Upper lobe of right lung (tissue), 1 donor: Measurements from ENCODE around the gene CSNK2A3. TPM values are rescaled to one million over a fixed set of nuclear protein-coding genes. Genes with fewer than 3 reads are reported as not detected.
A peak's percentile ranks its signal among the peaks of the same experiment; 100 is the strongest.

Experiments
- ATAC-seq: fragments of 200-7000 bp; cut with Tn5 transposase; one replicate; pipeline ENCODE4 v1.9.1; 2020; ENCODE audit warnings: mild to moderate bottlenecking, moderate library complexity
- DNase-seq: peaks from one replicate; pipeline ENCODE4 v3.0.0-alpha.2; 2020
- H3K27ac ChIP-seq: fragments of 200-600 bp; one replicate; pipeline ENCODE4 v1.8.0; 2022
- H3K27me3 ChIP-seq: fragments of 200-600 bp; one replicate; pipeline ENCODE4 v1.8.0; 2022; ENCODE audit warnings: mild to moderate bottlenecking
- H3K36me3 ChIP-seq: fragments of 200-600 bp; one replicate; pipeline ENCODE4 v1.8.0; 2022
- H3K4me1 ChIP-seq: fragments of 200-600 bp; one replicate; pipeline ENCODE4 v1.8.0; 2022
- H3K4me3 ChIP-seq: fragments of 200-600 bp; one replicate; pipeline ENCODE4 v1.8.0; 2022; ENCODE audit warnings: mild to moderate bottlenecking
- H3K9me3 ChIP-seq: fragments of 200-600 bp; one replicate; pipeline ENCODE4 v1.8.0; 2022
- CTCF ChIP-seq: fragments of 200-600 bp; IDR thresholded peaks from one replicate; pipeline ENCODE4 v1.8.0; 2022; ENCODE audit warnings: antibody characterized with exemption
- intact Hi-C: fragments of 100-400 bp; cut with DNase I; formaldehyde crosslinking; loops from one replicate; pipeline ENCODE4 v1.11.0; 2022
- total RNA-seq: library from RNA; stranded (reverse); fragmentation: NEBNext Ultra II Directional; extraction: Animal tissue kit (Norgen Biotek cat#: 25700); gene quantifications from one replicate; pipeline ENCODE4 v1.2.1, GENCODE V29; 2021
- donor health status: DM: no; HTN: yes; CAD: no; lungs with severe emphysema.

Gene CSNK2A3
- total RNA-seq, 1 donor from 2014 or later: 3.9 TPM

GRCh38 chr11:11320825-11321224 lies 32.2 kb downstream of the CSNK2A3 start:
- Histone ChIP-seq H3K36me3 (no peaks in the 10 kb centered on the region), H3K4me1 (no peaks in the 10 kb centered on the region), H3K27me3 (no peaks in the 10 kb centered on the region), H3K4me3 (no peak overlapping the region), H3K27ac (no peak overlapping the region), H3K9me3 (no peaks in the 10 kb centered on the region)
- ATAC-seq: no peak
- no peak for DNase-seq
- intact Hi-C loops: no loop called here
- no peak for TF ChIP-seq CTCF

GRCh38 chr11:11318961-11319360 lies 34.1 kb downstream of the CSNK2A3 start:
- Histone ChIP-seq H3K27ac (no peak overlapping the region), H3K36me3 (no peaks in the 10 kb centered on the region), H3K9me3 (no peaks in the 10 kb centered on the region), H3K27me3 (no peaks in the 10 kb centered on the region), H3K4me3 (no peak overlapping the region), H3K4me1 (peaks cover 7% of the 10 kb centered on the region)
- peak; percentile 85 for ATAC-seq
- TF ChIP-seq CTCF: no peak
- DNase-seq: no peak
- intact Hi-C loops: no loop called here

GRCh38 chr11:11318461-11318860 lies 34.6 kb downstream of the CSNK2A3 start:
- H3K4me1 ChIP-seq: peaks cover 10% of the 10 kb centered on the region
- H3K36me3 ChIP-seq: no peaks in the 10 kb centered on the region
- intact Hi-C loops: no loop called here
- H3K27me3 ChIP-seq: no peaks in the 10 kb centered on the region
- DNase-seq: no peak
- no peak for ATAC-seq
- no peak overlapping the region for H3K27ac ChIP-seq
- H3K9me3 ChIP-seq: no peaks in the 10 kb centered on the region
- no peak for TF ChIP-seq CTCF
- no peak overlapping the region for H3K4me3 ChIP-seq

GRCh38 chr11:11316651-11317230 lies 36.3 kb downstream of the CSNK2A3 start:
- Histone ChIP-seq H3K4me1 (peaks cover 10% of the 10 kb centered on the region), H3K27me3 (no peaks in the 10 kb centered on the region), H3K27ac (no peak overlapping the region), H3K36me3 (no peaks in the 10 kb centered on the region), H3K4me3 (no peak overlapping the region), H3K9me3 (no peaks in the 10 kb centered on the region)
- no peak for TF ChIP-seq CTCF
- intact Hi-C loops: no loop called here
- DNase-seq: no peak
- ATAC-seq: no peak

GRCh38 chr11:11313902-11314692 lies 39.0 kb downstream of the CSNK2A3 start:
- no peak for TF ChIP-seq CTCF
- Histone ChIP-seq H3K9me3 (no peaks in the 10 kb centered on the region), H3K27me3 (no peaks in the 10 kb centered on the region), H3K27ac (peak overlapping the region; percentile 72), H3K36me3 (no peaks in the 10 kb centered on the region), H3K4me1 (peaks cover 10% of the 10 kb centered on the region), H3K4me3 (no peak overlapping the region)
- intact Hi-C loops: no loop called here
- ATAC-seq (peak; percentile 37), DNase-seq (no peak)
